ENCODE results near the gene DDX47. TPM values are rescaled to one million over a fixed set of nuclear protein-coding genes. Genes with fewer than 3 reads are reported as not detected.
"Not testable (repeated sequence)": the region's sequence is repeated elsewhere in the genome, so short reads cannot be mapped to it uniquely, and the experiment has no call there.

The DDX47 gene
- total RNA-seq, 6 donors from 2014 or later = 34.0 to 64.0 (median 45.2) TPM

- Histone ChIP-seq H3K4me3 (no peak overlapping the region), H3K4me1 (peaks cover 13 to 17% (median 15%) of the 10 kb centered on the region in 4 donors), H3K36me3 (no peaks in the 10 kb centered on the region), H3K27me3 (no peaks in the 10 kb centered on the region), H3K27ac (no peak overlapping the region), H3K9me3 (no peaks in the 10 kb centered on the region)
- 87 to 94% methylated on average over 8 of the region's 8 CpGs for WGBS, 2 donors
- no peak for TF ChIP-seq POLR2A (IDR thresholded peaks at IDR 0.05)
- no peak for TF ChIP-seq EP300 (IDR thresholded peaks at IDR 0.05)
- TF ChIP-seq POLR2AphosphoS5 (IDR thresholded peaks at IDR 0.05) = no peak
- no peak for TF ChIP-seq CTCF (IDR thresholded peaks at IDR 0.05)
- DNase-seq (no peak), ATAC-seq (ENCODE audit: low FRiP score in 2 of 2) (no peak)
Observed at GRCh38 chr12:12799163-12799920, 13.8 kb upstream of the DDX47 start.

- 83 to 90% methylated on average over 9 of the region's 9 CpGs for WGBS, 2 donors
Observed at GRCh38 chr12:12800406-12801180, 12.6 kb upstream of the DDX47 start.

GRCh38 chr12:12801656-12802055, 11.5 kb upstream of the DDX47 start:
- H3K27ac ChIP-seq, DNase-seq, H3K4me3 ChIP-seq, H3K36me3 ChIP-seq, H3K9me3 ChIP-seq, H3K27me3 ChIP-seq: not testable (repeated sequence)
- 69 to 77% methylated on average over 4 of the region's 4 CpGs for WGBS, 2 donors
- ATAC-seq (ENCODE audit: low FRiP score in 2 of 2) = peak in 1 of 2 donors; percentile 35
- H3K4me1 ChIP-seq = peaks cover 14 to 17% (median 15%) of the 10 kb centered on the region in 4 donors

More at GRCh38 chr12:12800406-12801180, 12.6 kb upstream of the DDX47 start:
- H3K36me3 ChIP-seq = no peaks in the 10 kb centered on the region
- H3K27ac ChIP-seq = no peak overlapping the region
- peaks cover 14 to 17% (median 15%) of the 10 kb centered on the region in 4 donors for H3K4me1 ChIP-seq
- no peak for TF ChIP-seq CTCF (IDR thresholded peaks at IDR 0.05)
- TF ChIP-seq POLR2A (IDR thresholded peaks at IDR 0.05) = no peak
- TF ChIP-seq POLR2AphosphoS5 (IDR thresholded peaks at IDR 0.05) = no peak
- no peak for TF ChIP-seq EP300 (IDR thresholded peaks at IDR 0.05)
- no peak overlapping the region for H3K4me3 ChIP-seq
- DNase-seq (no peak), ATAC-seq (ENCODE audit: low FRiP score in 2 of 2) (no peak)
- H3K9me3 ChIP-seq = no peaks in the 10 kb centered on the region
- H3K27me3 ChIP-seq = no peaks in the 10 kb centered on the region

- H3K9me3 ChIP-seq = no peaks in the 10 kb centered on the region
Observed at GRCh38 chr12:12803186-12803585, 10.0 kb upstream of the DDX47 start.

More at GRCh38 chr12:12803186-12803585, 10.0 kb upstream of the DDX47 start:
- DNase-seq (peak in 1 of 2 donors; percentile 92), ATAC-seq (ENCODE audit: low FRiP score in 2 of 2) (peak; percentile 92 to 94)
- Histone ChIP-seq H3K4me3 (no peak overlapping the region), H3K27me3 (no peaks in the 10 kb centered on the region), H3K36me3 (no peaks in the 10 kb centered on the region), H3K27ac (peak overlapping the region in 3 of 4 donors; percentile 17 to 61 (median 30)), H3K4me1 (peaks cover 22 to 26% (median 24%) of the 10 kb centered on the region in 4 donors)
- 29 to 73% methylated on average over 2 of the region's 2 CpGs for WGBS, 2 donors
- TF ChIP-seq EP300 (IDR thresholded peaks at IDR 0.05) = peak in 1 of 4 donors; percentile 66
- TF ChIP-seq POLR2AphosphoS5 (IDR thresholded peaks at IDR 0.05) = peak; percentile 75 to 79
- no peak for TF ChIP-seq CTCF (IDR thresholded peaks at IDR 0.05)
- no peak for TF ChIP-seq POLR2A (IDR thresholded peaks at IDR 0.05)
